Keratinocyte (primary cell): Measurements from ENCODE around the gene ITGA7.

Source experiments
- EZH2 ChIP-seq: IDR thresholded peaks from one replicate; pipeline ENCODE4 v1.6.1; 2012; ENCODE audit warnings: inconsistent platforms, mild to moderate bottlenecking, low read length, moderate library complexity
- TF ChIP-seq, protein P1 (sequence below), 3 experiments: IDR thresholded peaks in 1 of 3; conservative IDR thresholded peaks in 1 of 3; optimal IDR thresholded peaks in 1 of 3; 2 replicates in 2 of 3; 3 replicates in 1 of 3; pipeline versions ENCODE3 to v1.5.1; 2011; ENCODE audit warnings: low read length in 3 of 3, mild to moderate bottlenecking in 3 of 3, moderate library complexity in 2 of 3, control low read depth in 1 of 3, inconsistent platforms in 1 of 3; ENCODE audit not compliant: insufficient read depth in 2 of 3; ENCODE audit errors: extremely low read depth in 1 of 3

DNA sequence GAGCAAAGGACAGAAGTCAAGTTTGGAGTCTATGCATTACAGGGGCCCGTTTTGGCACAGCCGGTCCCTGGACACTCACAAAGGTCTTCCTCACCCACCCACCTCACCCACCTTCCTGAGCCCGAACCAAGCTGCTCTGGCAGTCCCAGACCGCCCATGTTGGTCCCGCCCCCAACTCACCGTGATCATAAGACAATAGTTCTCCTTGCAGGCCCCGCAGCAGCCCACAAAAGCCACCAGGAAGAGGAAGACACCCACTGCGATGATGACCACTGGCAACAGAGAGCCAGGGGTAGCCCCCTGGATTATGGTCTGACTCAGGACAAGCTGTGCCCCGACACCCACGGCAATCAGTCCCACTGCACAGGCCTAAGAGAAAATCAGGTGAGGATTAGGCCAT is 19.3 kb upstream of the ITGA7 start:
- TF ChIP-seq, protein P1, sequence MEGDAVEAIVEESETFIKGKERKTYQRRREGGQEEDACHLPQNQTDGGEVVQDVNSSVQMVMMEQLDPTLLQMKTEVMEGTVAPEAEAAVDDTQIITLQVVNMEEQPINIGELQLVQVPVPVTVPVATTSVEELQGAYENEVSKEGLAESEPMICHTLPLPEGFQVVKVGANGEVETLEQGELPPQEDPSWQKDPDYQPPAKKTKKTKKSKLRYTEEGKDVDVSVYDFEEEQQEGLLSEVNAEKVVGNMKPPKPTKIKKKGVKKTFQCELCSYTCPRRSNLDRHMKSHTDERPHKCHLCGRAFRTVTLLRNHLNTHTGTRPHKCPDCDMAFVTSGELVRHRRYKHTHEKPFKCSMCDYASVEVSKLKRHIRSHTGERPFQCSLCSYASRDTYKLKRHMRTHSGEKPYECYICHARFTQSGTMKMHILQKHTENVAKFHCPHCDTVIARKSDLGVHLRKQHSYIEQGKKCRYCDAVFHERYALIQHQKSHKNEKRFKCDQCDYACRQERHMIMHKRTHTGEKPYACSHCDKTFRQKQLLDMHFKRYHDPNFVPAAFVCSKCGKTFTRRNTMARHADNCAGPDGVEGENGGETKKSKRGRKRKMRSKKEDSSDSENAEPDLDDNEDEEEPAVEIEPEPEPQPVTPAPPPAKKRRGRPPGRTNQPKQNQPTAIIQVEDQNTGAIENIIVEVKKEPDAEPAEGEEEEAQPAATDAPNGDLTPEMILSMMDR (optimal IDR thresholded peaks at IDR 0.05 in 1 of 3, IDR thresholded peaks at IDR 0.05 in 1 of 3, conservative IDR thresholded peaks at IDR 0.05 in 1 of 3; ENCODE audit: extremely low read depth in 1 of 3, insufficient read depth in 2 of 3, low read length in 3 of 3): no peak
- no peak for TF ChIP-seq EZH2
